Measurements from ENCODE around the gene SEMA3F. TPM values are rescaled to one million over a fixed set of nuclear protein-coding genes. Genes with fewer than 3 reads are reported as not detected.

Gene SEMA3F
- total RNA-seq, 1 donor from 2014 or later = 8.3 TPM

GRCh38 chr3:50230794-50231125, 75.6 kb downstream of the SEMA3F start:
- no peak for DNase-seq (ENCODE audit: low read depth in 2 of 2)

GRCh38 chr3:50231581-50231980, 76.5 kb downstream of the SEMA3F start:
- no peak for DNase-seq (ENCODE audit: low read depth in 2 of 2)

GRCh38 chr3:50232303-50232702, 77.2 kb downstream of the SEMA3F start:
- no peak for DNase-seq (ENCODE audit: low read depth in 2 of 2)

- no peak for DNase-seq (ENCODE audit: low read depth in 2 of 2)
Observed at GRCh38 chr3:50233176-50233575, 78.1 kb downstream of the SEMA3F start.

DNA sequence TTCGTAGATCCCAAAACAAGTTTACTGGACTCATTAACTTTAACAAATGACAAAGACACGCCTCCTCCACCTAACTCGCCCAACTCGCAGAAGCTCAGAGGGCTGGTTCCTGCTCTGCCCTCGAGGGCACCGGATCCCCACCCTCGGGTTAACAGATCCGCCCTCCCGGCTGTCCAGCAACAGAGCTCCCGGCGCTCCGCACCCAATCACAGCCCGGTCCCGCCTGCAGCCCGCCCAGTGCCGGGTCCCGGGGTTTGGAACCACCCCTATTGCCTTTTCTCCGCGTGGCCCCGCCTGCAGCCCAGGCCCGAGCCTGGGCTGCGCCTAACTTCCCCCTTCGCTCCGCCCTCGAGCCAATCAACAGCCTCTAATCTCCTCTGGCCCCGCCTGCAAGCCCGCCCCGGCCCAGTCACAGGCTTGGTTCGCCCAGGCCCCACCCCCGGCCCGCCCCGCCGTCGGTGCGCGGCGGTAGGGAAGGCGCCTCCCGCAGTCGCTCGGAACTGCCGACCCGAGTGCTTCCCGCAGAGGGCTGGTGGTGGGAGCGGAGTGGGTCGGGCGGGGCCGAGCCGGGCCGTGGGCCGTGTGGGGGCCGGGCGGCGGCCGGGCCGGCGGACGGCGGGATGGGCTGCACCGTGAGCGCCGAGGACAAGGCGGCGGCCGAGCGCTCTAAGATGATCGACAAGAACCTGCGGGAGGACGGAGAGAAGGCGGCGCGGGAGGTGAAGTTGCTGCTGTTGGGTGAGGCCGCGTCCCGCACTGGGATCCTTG, 80.8 kb downstream of the SEMA3F start, which contains the start of gene GNAI2:
Gene GNAI2 (plus strand): TSS at position 489 of the 768 bp plus-strand sequence. CDS start 132 bp downstream, at position 621.
- DNase-seq (ENCODE audit: low read depth in 2 of 2) = peak; percentile 99

- no peak for DNase-seq (ENCODE audit: low read depth in 2 of 2)
Observed at GRCh38 chr3:50236484-50237132, 81.5 kb downstream of the SEMA3F start.

GRCh38 chr3:50237133-50237651, 82.1 kb downstream of the SEMA3F start:
- DNase-seq (ENCODE audit: low read depth in 2 of 2) = peak in 1 of 2 donors; percentile 59

- DNase-seq (ENCODE audit: low read depth in 2 of 2) = peak; percentile 75 to 85
Observed at GRCh38 chr3:50237754-50238548, 82.8 kb downstream of the SEMA3F start.

DNA sequence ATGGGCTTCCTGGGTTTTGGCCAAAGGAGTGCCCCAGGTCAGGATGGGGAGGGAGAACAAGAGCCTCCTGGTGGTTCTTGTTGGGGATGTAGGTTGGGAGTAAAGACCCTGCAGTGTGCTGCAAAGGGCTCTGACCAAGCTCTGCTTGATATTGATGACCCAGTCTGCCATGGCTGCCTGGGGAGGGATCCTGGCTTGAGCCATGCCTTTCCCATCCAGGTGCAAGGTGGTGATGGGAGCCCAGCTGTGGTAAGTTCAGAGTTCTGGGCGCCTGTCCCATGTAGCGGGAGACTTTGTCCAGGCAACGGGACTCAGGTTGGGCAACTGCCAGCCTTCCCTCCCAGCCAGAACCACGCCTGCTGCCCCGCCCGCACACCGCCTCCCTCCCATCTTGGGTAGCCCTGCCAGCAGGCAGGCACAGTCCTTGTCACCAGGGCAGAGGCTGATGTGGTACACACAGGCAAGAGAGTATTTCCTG, 83.5 kb downstream of the SEMA3F start:
- DNase-seq (ENCODE audit: low read depth in 2 of 2) = peak in 1 of 2 donors; percentile 64

Other genes with a start within 250 kb of the SEMA3F start
- 5.7 and 7.9 TPM in 2 replicates for gene MON1A, start 225.5 kb upstream of the SEMA3F start, total RNA-seq
- gene RBM6, start 215.2 kb upstream of the SEMA3F start, total RNA-seq = 19.2 and 36.7 TPM in 2 replicates
- gene RBM5, start 66.4 kb upstream of the SEMA3F start, total RNA-seq = 84.3 and 152 TPM in 2 replicates
- not detected in 2 replicates for gene GNAT1, start 36.3 kb downstream of the SEMA3F start, total RNA-seq
- under 0.01 TPM in 1 of 2 replicates, not detected in the other for gene SLC38A3, start 49.9 kb downstream of the SEMA3F start, total RNA-seq
- gene GNAI2, start 80.9 kb downstream of the SEMA3F start, total RNA-seq = 415 and 488 TPM in 2 replicates
- gene SEMA3B, start 113.8 kb downstream of the SEMA3F start, total RNA-seq = 0.44 and 0.60 TPM in 2 replicates
- not detected in 2 replicates for gene LSMEM2, start 123.8 kb downstream of the SEMA3F start, total RNA-seq
- 78.7 and 104 TPM in 2 replicates for gene IFRD2, start 137.1 kb downstream of the SEMA3F start, total RNA-seq
- 12.9 and 26.2 TPM in 2 replicates for gene HYAL3, start 144.1 kb downstream of the SEMA3F start, total RNA-seq
- gene NAA80, start 144.1 kb downstream of the SEMA3F start, total RNA-seq = 3.1 and 3.6 TPM in 2 replicates
- gene HYAL1, start 148.2 kb downstream of the SEMA3F start, total RNA-seq = 3.1 and 5.8 TPM in 2 replicates
- gene HYAL2, start 167.4 kb downstream of the SEMA3F start, total RNA-seq = 404 and 600 TPM in 2 replicates
- gene TUSC2, start 172.9 kb downstream of the SEMA3F start, total RNA-seq = 21.4 and 22.8 TPM in 2 replicates
- gene RASSF1, start 185.5 kb downstream of the SEMA3F start, total RNA-seq = 12.0 and 20.6 TPM in 2 replicates
- gene ZMYND10, start 190.4 kb downstream of the SEMA3F start, total RNA-seq = 0.20 and 0.22 TPM in 2 replicates
- gene NPRL2, start 195.5 kb downstream of the SEMA3F start, total RNA-seq = 12.0 and 17.3 TPM in 2 replicates
- 15.5 and 21.6 TPM in 2 replicates for gene CYB561D2, start 195.5 kb downstream of the SEMA3F start, total RNA-seq
- 27.7 and 44.4 TPM in 2 replicates for gene TMEM115, start 204.2 kb downstream of the SEMA3F start, total RNA-seq